Epidermal melanocyte (primary cell): Measurements from ENCODE around the gene SPTBN1.

Experiments
- DNase-seq: peaks from one replicate; pipeline ENCODE4 v3.0.0; 2011; ENCODE audit warnings: low spot score; ENCODE audit not compliant: insufficient read length

The SPTBN1 gene

GRCh38 chr2:54589038-54589339, 132.9 kb downstream of the SPTBN1 start:
- no peak for DNase-seq

GRCh38 chr2:54589340-54590215, 133.5 kb downstream of the SPTBN1 start:
- DNase-seq: no peak

GRCh38 chr2:54590216-54591120, 134.3 kb downstream of the SPTBN1 start:
- no peak for DNase-seq

GRCh38 chr2:54591551-54591950, 135.4 kb downstream of the SPTBN1 start:
- DNase-seq: no peak

GRCh38 chr2:54593249-54593648, 137.1 kb downstream of the SPTBN1 start:
- no peak for DNase-seq

- no peak for DNase-seq
Observed at GRCh38 chr2:54594048-54594447, 137.9 kb downstream of the SPTBN1 start.

GRCh38 chr2:54595161-54595803, 139.2 kb downstream of the SPTBN1 start:
- no peak for DNase-seq

- DNase-seq: no peak
Observed at GRCh38 chr2:54595999-54596902, 140.1 kb downstream of the SPTBN1 start.

- DNase-seq: no peak
Observed at GRCh38 chr2:54597153-54597848, 141.2 kb downstream of the SPTBN1 start.

GRCh38 chr2:54598347-54599325, 142.5 kb downstream of the SPTBN1 start:
- no peak for DNase-seq

- no peak for DNase-seq
Observed at GRCh38 chr2:54599326-54599710, 143.2 kb downstream of the SPTBN1 start.

GRCh38 chr2:54599914-54600313, 143.8 kb downstream of the SPTBN1 start:
- DNase-seq: no peak

GRCh38 chr2:54601339-54601738, 145.2 kb downstream of the SPTBN1 start:
- DNase-seq: no peak

- DNase-seq: no peak
Observed at GRCh38 chr2:54602736-54603322, 146.7 kb downstream of the SPTBN1 start.

GRCh38 chr2:54603357-54603756, 147.2 kb downstream of the SPTBN1 start:
- DNase-seq: no peak

- no peak for DNase-seq
Observed at GRCh38 chr2:54603796-54604195, 147.7 kb downstream of the SPTBN1 start.

- no peak for DNase-seq
Observed at GRCh38 chr2:54604871-54605270, 148.7 kb downstream of the SPTBN1 start.

- DNase-seq: no peak
Observed at GRCh38 chr2:54605836-54606235, 149.7 kb downstream of the SPTBN1 start.
